ENCODE results near the gene KCTD10. TPM values are rescaled to one million over a fixed set of nuclear protein-coding genes. Genes with fewer than 3 reads are reported as not detected.

KCTD10 gene, protein sequence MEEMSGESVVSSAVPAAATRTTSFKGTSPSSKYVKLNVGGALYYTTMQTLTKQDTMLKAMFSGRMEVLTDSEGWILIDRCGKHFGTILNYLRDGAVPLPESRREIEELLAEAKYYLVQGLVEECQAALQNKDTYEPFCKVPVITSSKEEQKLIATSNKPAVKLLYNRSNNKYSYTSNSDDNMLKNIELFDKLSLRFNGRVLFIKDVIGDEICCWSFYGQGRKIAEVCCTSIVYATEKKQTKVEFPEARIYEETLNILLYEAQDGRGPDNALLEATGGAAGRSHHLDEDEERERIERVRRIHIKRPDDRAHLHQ
- 90.9 and 91.7 TPM in 2 replicates for total RNA-seq (ENCODE audit: low replicate concordance)

- peak; percentile 14 for TF ChIP-seq CTCF (IDR thresholded peaks at IDR 0.05; ENCODE audit: insufficient read depth, low read length)
- DNase-seq (ENCODE audit: low read depth) = peak; percentile 93
- H3K4me3 ChIP-seq (ENCODE audit: low read depth, low read length) = peak within 1 kb of the TSS; percentile 97
These were observed at the start of gene KCTD10, which contains the start of gene UBE3B for GRCh38 chr12:109477185-109477962. Gene KCTD10, minus strand, starts transcription at chr12:109477300. Its CDS starts 38 bp downstream, at chr12:109477262. Gene UBE3B, plus strand, starts transcription at chr12:109477634. Its CDS starts 5,918 bp downstream, at chr12:109483552.

DNA sequence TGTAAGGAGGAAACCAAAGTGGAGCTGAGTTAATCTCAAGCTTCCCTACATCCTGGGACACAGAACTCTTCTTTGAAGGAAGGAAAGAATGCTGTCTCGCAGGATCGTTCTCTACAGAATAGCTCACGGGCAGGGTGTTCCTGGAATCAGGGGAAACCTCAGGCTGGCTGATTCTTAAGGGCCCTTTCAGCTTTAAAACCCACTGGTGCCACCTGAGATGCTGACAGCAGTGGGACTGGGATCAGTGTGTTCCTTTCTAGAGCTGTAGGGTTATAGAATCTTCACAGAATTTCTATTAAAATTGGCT lies 48.1 kb upstream of the KCTD10 start:
- no peak overlapping the region for H3K4me3 ChIP-seq (ENCODE audit: low read depth, low read length)
- DNase-seq (ENCODE audit: low read depth) = no peak
- TF ChIP-seq CTCF (IDR thresholded peaks at IDR 0.05; ENCODE audit: insufficient read depth, low read length) = no peak

DNA sequence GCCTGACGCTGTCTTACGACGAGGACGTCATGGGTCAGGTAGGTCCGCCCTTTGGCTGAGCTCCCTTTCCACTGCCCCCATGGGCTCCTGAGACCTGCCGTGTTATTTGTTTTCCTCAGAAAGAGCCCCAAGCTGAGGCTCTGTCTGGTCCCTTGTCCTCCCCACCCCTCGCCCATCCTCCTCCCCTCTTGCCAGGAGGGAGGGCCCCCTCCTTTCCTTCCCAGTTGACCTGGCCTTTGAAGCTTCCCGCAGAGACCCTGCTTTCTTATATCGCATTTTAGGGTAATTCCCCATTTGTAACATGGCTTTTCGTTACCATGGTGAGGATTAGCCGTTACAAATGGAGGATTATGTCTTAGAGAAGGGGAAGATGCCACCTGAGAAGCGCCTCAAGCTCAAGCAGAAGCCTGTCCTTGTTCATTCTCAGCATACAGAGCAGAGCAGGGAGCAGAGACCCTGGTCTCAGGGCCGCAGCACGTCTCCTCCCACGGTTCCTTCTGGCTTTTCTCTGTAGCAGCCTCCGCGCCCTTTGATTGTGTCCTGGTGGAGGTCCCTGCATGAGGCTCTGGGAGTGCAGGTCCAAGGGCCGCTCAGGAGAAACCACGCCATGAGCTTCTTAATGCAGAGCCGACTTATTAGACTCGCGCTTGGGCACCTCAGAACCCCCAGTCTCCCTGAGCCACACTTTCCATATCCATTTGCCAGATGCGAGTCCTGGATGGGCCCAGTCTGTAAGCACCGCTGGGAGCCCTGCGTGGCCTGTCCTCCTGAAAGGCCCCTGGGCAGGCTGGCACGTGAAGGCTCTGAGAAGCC lies 47.6 kb upstream of the KCTD10 start:
- no peak for TF ChIP-seq CTCF (IDR thresholded peaks at IDR 0.05; ENCODE audit: insufficient read depth, low read length)
- no peak overlapping the region for H3K4me3 ChIP-seq (ENCODE audit: low read depth, low read length)
- DNase-seq (ENCODE audit: low read depth) = no peak

DNA sequence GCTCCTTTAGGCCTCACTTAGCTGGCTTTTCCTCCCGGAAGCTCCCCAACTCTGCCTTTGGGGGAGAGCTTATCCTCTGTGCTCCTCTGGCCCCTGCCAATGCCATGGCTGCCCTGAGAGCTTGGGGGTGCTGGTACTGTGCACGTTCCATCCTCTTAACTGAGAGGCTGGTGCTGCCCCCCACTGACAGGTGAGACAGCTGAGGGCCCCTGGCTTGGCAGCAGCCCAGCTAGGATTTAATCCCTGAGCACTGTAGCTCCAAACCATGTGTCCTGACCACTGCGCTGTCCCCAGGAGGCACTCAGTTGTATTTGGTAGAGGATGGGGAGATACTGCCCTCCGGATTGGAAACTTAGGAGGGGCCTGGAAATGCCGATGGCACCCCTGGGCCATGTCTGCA lies 46.4 kb upstream of the KCTD10 start:
- no peak for DNase-seq (ENCODE audit: low read depth)
- TF ChIP-seq CTCF (IDR thresholded peaks at IDR 0.05; ENCODE audit: insufficient read depth, low read length) = no peak
- H3K4me3 ChIP-seq (ENCODE audit: low read depth, low read length) = no peak overlapping the region

- no peak overlapping the region for H3K4me3 ChIP-seq (ENCODE audit: low read depth, low read length)
- no peak for DNase-seq (ENCODE audit: low read depth)
- no peak for TF ChIP-seq CTCF (IDR thresholded peaks at IDR 0.05; ENCODE audit: insufficient read depth, low read length)
These were observed 46.0 kb upstream of the KCTD10 start for GRCh38 chr12:109523071-109523470.

DNA sequence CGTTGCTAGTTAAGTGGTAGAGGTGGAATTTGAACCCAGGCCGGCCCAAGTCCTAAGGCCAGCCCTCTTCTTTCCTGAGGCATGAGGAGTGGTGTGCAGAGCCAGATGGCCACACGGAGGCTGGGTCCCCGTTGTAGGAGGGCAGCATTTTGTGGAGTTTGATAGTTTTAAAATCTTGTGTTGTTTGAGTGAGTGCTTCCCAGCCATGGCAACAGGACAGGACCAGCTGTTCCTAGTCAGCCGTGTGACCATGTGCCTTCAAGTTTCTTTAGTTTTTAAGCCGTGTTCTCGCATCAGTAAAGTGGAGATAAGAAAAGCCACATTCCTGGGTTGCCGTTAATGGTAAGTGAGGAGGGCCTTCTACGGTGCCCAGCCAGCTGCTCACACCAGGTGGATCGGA lies 44.7 kb upstream of the KCTD10 start:
- TF ChIP-seq CTCF (IDR thresholded peaks at IDR 0.05; ENCODE audit: insufficient read depth, low read length) = no peak
- DNase-seq (ENCODE audit: low read depth) = no peak
- H3K4me3 ChIP-seq (ENCODE audit: low read depth, low read length) = no peak overlapping the region

Data from fibroblast of the aortic adventitia (primary cell).